Activated T-cell treated with anti-CD3 and anti-CD28 coated beads, Interleukin-2, amount 50 U/mL, for 48 hours (primary cell): Measurements from ENCODE around the gene TMEM50B.
A peak's percentile ranks its signal among the peaks of the same experiment; 100 is the strongest.
"Not testable (repeated sequence)": the region's sequence is repeated elsewhere in the genome, so short reads cannot be mapped to it uniquely, and the experiment has no call there.

ENCODE experiments used
- DNase-seq, 2 experiments: peaks; one replicate each; pipeline ENCODE4 v3.0.0-alpha.2; 2020

Gene TMEM50B

DNA sequence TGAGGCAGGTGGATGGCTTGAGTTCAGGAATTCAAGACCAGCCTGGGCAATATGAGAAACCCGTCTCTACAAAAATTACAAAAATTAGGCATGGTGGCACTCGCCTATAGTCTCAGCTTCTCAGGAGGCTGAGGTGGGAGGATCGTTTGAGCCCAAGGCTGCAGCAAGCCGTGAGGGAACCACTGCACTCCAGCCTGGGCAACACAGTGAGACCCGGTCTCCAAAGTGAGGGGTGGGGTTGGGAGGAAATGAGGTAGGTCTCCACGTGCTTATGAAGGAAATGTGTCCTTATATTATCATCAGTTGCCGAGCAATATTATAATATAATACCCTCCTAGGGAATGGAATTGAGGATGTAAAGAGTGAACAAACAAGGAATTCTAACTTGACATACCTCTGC, 2.7 kb downstream of the TMEM50B start:
- no peak for DNase-seq

DNA sequence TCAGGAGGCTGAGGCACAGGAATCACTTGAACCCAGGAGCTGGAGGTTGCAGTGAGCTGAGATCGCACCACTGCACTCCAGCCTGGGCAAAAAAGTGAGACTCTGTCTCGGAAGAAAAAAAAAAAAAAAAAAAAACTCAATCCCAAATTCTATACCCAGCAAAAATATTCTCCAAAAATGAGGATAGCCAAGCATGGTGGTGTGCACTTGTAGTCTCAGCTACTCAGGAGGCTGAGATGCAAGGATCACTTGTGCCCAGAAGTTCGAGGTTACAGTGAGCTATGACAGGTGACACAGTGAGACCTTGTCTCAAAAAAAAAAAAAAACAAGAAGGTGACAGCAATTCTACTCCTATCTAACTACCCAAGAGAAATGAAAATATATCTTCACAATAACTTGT, 6.4 kb downstream of the TMEM50B start:
- no peak for DNase-seq

DNA sequence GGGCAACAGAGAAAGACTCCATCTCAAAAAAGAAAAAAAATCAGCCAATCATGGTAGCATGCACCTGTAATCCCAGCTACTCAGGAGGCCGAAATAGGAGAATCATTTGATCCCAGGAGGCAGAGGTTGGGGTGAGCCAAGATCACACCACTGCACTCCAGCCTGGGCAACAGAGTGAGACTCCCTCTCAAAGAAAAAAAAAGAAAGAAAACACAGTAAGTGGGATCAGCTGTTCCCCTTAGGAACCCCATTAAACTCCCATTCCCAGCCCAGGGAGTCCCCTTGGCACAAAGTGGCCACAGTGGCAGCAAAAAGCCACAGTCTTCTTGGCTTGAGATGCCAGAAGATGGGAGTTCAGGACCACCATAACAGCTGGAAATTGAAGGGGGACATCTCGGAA, 9.1 kb downstream of the TMEM50B start:
- DNase-seq = no peak

DNA sequence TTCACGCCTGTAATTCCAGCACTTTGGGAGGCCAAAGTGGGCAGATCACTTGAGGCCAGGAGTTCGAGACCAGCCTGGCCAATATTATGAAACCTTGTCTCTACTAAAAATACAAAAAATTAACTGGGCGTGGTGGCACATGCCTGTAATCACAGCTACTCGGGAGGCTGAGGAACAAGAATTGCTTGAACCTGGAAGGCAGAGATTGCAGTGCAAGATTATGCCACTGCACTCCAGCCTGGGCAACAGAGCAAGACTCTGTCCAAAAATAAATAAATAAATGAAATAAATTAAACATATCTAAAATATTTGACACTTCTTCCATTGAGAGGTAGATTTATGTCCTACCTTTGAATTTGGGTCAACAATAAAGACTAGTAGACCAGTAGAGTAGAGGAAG, 10.6 kb downstream of the TMEM50B start:
- DNase-seq = not testable (repeated sequence)

DNA sequence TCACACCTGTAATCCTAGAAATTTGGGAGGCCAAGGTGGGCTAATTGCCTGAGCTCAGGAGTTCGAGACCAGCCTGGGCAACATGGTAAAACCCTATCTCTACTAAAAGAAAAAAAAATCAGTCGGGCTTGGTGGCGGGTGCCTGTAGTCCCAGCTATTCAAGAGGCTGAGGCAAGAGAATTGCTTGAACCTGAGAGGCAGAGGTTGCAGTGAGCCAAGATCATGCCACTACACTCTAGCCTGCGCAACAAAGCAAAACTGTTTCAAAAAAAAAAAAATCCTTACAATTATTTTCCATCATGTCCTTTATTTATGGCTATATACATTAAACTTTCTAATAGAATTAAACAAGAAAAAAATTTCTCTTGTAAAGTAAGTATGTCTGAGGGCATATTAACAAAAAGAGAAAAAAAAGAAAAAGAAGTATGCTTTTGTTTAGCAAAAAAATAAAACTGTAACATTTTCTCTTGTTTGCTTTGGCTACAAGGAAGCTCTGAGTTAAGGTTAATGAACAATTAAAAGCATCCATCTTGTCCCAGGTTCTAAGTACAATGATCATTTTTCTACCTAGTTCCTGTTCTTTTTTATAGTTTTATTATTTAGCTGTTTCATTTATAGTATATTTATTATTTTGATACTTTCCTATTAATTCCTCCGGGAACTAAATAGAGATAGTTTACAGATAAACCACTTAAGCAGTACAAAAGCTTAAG, 18.1 kb downstream of the TMEM50B start:
- no peak for DNase-seq

DNA sequence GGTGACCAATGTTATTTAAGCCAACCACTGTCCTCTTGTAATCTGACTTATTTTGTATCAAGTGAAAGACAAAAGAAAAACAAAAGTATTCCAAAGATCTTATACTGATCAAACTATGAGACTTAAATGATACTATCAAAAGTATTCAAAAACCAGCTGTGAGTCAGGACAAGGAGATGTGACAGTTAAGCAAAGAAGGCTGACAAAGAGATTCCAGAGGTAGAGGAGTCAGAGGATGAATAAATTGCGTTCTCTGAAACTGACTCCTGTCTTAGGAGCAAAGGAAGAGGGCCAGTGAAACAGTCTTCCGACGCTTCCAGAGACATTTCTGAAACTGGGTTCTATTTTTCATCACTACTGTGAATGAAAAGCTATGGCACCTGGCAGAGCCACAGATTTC, 20.9 kb downstream of the TMEM50B start:
- DNase-seq = no peak

DNA sequence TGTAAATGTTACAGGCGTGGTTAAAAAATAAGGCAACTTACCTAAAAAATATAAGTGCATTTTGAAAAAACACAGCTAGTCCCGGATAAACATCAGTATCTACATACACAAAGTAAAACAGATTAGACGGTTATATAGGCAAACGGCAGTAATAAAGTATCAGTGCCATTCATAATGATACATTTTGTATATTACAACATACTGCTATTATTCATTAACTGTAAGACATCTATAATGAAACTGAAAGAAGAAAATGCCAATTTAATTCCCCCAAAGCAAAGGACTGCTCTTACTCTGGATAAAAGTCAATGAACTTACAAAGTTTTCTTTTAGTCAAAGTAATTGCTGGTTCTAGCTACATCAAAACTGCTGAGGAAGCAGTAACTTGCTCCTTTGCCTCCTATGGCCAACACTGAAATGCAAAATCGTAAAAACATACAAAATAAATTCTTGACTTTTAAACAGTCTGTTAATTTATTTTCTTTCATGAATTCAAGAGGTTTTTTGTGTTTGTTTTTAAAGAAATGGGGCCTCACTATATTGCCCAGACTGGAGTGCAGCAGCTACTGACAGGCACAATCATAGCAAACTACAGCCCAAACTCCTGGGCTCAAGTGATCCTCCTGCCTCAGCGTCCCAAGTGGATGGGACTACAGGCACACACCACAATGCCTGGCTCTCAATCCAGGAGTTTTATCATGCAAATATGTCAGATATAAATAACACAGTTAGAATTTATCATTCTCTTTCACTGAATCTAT, 23.9 kb downstream of the TMEM50B start:
- no peak for DNase-seq

DNA sequence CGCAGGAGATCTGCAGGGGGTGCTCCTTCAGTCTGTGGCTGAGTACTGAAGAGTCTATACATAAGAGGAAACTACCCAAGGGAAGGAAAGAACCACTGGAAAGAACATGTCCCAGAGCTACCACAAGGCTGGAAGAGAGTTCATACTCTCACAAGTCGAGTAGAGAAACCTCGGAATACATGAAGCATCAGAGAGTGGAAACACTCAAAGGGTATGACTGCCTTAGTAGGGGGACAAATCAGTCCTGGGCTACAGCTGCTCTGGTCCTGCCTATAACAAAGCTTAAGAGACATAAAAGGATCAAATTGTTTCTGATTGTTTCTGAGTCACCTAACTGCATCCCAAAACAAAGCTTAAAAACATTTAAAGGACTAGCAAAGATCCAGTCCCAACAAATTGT, 27.4 kb downstream of the TMEM50B start:
- no peak for DNase-seq

DNA sequence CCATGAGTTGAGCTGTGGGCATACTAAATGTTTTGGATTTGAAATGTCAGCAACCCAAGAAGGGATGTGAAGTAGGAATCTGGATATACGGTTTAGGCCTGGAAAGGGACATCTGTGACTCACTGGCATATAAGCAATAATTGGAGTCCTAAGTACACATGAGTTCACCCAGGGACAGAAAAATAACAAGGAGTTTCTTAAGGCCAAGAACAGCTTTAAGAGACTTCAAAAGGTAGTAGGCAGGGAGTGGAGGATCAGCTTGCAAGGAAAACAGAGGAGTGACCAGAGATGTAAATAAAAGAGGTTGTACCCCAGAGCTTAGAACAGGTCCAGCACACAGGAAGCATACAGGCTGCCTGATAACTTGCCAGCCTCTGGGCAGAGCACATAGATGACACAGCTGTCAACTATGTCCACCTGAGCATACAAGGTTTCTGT, 28.1 kb downstream of the TMEM50B start:
- DNase-seq = no peak

DNA sequence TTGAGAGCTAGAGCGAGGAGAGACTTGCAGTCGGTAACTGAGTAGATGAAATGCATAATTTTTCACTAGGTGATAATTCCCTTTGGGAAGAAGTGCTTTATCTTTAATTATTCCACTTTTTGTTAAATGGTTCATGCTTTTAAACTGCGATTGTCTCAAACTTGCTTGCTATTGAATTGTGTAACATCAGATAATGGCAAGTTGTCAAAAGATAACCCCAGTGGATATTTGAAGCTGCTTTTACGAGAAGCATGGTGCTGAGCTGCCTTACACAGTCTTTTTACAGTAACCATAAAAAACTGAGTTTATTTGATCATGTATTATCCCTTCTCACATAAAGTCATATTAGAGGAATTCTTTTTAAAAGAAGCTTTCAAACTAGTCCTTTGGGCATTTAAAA, 30.2 kb downstream of the TMEM50B start:
- no peak for DNase-seq

DNA sequence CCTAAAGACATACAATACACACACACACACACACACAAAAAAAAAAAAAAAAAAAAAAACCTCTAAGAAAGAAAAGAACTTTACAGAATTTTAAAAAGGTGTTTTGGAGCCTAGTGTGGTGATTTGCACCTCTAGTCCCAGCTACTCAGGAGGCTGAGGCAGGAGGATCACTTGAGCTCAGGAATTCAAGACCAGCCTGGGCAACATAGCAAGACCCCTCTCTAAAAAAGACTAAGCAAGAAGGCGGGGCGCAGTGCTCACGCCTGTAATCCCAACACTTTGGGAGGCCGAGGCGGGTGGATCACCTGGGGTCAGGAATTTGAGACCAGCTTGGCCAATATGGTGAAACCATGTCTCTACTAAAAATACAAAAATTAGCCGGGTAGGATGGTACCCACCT, 33.2 kb downstream of the TMEM50B start:
- not testable (repeated sequence) for DNase-seq

DNA sequence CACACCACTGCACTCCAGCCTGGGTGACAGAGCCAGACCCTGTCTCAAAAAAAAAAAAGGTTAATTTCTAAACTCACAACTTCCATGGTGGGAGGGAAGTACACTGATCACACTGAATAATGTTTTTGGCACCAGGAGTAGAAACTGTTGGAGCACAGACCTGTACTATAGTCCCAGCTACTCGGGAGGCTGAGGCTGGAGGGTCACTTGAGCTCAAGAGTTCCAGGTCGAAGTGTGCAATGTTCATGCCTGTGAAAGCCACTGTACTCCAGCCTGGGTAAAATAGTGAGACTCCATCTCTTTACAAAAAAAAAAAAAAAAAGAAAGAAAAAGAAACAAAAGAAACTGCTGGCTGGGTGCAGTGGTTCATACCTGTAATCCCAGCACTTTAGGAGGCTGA, 35.3 kb downstream of the TMEM50B start:
- DNase-seq = peak in 1 of 2 experiments; percentile 2

DNA sequence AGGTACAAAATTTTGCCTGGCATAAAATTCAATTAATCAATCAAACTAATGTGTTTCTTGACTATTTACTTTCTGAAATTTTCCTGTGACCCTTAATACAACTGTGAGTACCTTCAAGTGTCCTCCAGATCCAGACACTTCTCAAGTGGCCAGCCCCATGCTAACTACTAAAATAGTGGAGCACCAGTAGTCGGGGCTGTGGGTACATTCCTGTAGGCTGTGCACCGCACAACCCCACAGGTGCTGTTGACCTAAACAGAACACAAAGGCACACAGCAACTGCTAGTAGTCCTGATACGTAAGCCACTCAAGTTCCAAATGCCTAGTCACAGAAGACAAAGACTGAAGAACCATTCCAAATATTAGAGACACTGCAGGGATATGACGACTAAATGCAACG, 36.6 kb downstream of the TMEM50B start:
- DNase-seq = peak in 1 of 2 experiments; percentile 3

DNA sequence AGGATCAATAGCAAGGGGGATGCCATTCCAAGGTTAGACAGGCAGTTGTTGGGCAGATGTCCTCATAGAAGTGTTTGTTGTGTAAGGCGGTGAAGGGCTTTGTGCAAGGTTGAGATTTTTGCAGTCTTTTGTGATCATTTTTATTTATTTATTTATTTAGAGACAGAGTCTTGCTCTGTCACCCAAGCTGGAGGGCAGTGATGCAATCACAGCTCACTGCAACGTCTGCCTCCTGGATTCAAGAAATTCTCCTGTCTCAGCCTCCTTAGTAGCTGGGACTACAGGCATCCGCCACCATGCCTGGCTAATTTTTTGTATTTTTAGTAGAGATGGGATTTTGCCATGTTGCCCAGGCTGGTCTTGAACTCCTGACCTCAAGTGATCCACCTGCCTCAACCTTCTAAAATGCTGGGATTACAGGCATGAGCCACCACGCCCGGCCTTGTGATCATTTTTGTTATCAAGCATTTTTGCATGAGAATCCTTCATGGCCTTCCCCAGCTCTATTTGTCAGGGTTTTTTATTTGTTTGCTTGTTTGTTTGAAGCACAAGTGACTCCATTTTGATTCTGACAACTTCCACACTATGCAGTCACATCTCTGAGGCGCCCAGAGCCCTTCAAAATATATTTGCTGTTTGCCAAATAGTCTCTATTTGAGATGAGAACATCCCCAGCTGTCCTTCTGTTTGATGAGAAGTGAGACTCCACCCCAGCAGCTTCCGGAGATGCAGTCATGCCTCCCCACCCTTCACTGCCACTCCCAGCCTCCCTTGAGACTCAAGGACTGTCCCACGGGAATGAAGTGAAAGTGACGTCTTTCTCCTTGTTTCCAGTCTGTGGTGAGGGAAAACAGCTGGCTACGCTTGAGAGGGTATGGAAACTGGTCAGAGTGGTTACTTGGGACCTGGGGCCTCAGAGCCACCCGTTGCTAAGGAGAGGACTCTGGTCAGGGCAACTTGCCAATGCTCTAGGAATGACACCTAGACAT, 38.0 kb downstream of the TMEM50B start:
- DNase-seq = peak in 1 of 2 experiments; percentile 8

DNA sequence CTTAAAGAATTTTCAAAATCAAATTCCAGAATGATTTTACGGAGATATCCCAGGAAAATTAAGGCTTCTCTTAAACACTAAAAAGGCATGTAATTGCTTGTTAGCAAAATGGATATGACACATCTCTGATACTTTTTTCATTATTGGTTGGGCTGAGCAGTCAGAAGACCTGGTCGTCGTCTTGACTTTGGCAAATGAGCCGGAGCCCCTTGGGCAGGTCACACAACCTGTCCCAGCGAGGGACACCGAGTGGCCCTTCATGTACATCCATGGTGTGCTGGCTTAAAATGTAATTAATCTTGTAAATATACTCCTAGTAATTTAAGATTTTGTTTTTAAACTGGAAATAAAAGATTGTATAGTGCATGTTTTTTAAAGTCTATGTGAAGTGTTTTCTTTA, 42.6 kb downstream of the TMEM50B start:
- no peak for DNase-seq

DNA sequence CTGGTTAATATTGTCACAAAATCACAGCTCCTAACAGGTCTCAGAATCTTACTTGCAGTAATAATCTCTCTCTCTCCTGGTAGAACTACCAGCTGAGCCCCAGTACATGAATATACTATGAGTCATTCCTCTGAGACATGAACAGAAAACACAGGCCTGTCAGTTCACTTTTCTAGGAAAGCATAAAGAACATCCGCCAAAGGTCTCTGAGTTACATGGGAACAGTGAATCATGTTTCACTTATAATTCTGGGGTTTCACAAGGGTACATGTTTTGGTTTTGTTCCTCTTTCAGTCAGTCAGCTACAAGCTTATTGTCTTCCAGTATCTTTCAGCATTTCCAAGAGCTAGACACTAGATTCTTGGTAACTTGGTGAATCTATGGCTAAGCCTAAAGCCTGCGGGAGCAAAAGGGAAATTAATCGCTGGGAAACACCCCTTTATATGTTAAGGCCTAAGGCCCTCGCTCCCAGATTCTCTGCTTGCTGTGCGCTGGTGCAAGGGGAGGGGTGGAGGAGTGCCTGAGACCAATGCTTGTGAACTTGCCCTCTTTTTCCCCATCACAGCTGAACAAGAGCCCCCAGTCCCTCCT, 44.9 kb downstream of the TMEM50B start:
- DNase-seq = peak; percentile 61 to 63

DNA sequence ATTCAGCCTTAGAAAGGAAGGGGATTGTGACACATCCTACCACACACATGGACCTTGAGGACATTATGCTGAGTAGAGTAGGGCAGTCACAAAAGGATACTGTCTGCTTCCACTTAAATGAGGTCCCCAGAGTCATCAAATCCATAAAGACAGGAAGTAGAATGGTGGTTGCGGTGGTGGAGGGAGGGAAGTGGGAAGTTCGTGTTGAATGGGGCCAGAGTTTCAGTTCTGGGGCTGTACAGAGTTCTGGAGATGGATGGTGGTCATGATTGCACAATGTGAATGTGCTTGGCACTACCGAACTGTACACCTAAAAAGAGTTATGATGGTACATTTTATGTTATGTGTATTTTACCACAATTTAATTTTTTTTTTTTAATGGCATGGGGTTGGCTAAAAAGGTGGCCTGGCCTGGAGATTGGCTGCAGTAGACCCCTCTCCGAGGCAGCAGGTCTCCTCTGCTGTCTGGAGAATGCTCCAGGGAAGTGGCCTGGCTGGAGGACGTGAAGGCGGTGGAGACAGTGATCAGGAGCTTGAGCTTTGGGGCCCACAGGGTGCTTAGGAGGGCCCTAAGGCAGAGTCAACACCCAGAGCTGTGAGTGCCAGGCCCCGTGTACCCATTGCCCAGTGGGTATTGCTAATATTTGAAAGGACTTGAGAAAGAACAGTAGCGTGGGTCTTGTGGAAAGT, 46.2 kb downstream of the TMEM50B start:
- DNase-seq = no peak

DNA sequence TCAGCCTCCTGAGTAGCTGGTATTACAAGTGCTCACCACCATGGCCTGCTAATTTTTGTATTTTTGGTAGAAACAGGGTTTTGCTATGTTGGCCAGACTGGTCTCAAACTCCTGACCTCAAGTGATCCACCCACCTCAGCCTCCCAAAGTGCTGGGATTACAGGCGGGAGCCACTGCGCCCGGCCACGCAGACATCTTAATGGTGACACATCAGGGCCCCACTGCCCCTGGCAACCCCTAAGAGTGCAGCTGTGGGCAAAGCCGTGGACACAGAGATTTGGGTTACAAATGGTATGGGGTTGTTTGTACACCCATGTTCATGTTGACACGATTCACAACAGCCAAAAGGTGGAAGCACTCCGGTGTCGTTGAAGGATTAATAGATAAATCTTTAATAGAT, 46.8 kb downstream of the TMEM50B start:
- no peak for DNase-seq

DNA sequence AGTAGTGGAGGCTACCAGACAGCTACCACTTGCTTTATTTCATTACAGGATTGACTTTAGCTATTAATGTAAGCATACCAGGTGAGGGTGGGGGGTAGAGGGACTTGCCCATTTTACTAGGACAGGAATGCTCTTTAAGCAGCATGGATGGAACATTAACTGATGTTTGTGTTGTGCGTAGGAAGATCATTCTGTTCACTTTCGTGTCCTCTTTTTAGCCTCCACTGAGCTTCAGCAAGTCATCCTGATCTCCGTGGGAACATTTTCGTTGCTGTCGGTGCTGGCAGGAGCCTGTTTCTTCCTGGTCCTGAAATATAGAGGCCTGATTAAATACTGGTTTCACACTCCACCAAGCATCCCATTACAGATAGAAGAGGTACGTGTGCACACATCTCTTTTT, 47.3 kb downstream of the TMEM50B start:
- DNase-seq = no peak

DNA sequence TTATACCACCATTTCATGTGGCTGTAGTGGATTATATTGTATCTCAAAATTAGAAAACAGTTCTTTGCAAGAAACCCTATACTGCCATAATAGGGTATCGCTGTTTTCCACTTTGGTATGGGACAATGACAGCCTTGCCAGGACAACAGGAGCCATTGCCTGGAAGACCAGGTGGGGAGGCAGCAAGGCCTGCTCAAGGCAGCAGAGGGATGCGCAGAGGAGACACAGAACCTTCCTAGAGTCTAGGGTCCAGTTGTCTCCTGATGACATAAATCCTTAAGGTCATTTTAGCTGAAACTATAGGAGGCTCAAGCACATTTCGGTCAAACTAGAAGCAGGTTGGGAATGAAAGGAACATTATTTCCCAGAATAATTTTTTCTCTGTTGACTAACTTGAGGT, 48.9 kb downstream of the TMEM50B start:
- no peak for DNase-seq

DNA sequence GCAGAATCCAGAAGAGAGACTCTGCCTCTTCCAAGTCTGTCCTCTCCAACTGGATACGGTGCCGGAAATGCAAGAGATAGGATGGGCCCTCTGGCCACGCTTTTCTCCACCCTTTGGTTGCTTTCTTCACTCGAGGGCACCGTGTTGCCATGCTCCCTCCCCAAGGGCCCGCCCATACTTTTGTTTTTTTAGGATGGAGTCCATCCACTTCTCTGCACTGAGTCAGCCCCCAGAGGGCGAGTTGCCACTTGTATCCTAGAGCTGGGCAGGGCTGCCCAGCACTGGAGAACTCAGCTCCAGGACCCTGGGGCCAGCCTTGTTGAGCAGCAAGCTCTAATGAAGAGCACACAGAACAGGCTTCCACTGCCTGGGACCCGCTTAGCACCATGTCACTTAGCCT, 51.1 kb downstream of the TMEM50B start:
- no peak for DNase-seq

DNA sequence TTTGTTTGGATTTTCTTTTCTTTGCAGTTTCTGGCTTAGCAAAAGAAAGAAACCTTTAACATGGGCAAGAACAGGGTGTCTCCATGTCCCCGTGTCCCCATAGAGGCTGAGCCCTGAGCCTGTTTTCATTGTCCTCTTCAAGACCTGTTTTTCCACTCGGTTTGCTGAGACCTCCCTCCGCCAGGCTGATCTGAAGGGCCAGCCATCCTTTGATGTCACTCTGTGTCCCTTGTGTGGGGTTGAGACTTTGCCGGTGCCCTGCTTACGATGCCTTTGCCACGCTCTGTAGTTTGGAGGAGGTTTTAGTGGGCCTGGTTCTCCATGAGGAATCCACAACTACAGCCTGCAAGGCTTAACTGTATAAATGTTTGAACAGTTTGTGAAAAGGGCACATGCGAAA, 52.7 kb downstream of the TMEM50B start:
- no peak for DNase-seq
